Vagina (tissue), 2 donors: Measurements from ENCODE around the gene ZNF771. TPM values are rescaled to one million over a fixed set of nuclear protein-coding genes. Genes with fewer than 3 reads are reported as not detected.
A peak's percentile ranks its signal among the peaks of the same experiment; 100 is the strongest.

ENCODE experiments used
- DNase-seq, 2 donors: peaks; one replicate each; pipeline ENCODE4 v3.0.0-alpha.2; 2017; ENCODE audit errors: extremely low spot score in 2 of 2
- H3K27ac ChIP-seq: fragments of 200-600 bp; sonication (generic); one replicate; pipeline ENCODE4 v1.5.1; 2019
- H3K27me3 ChIP-seq: fragments of 200-600 bp; sonication (generic); one replicate; pipeline ENCODE4 v1.5.1; 2019
- H3K36me3 ChIP-seq, 2 donors: fragments of 200-600 bp; sonication (generic); one replicate each; pipeline ENCODE4 v1.5.1; 2017 to 2019
- H3K4me1 ChIP-seq: fragments of 200-600 bp; sonication (generic); one replicate; pipeline ENCODE4 v1.5.1; 2019
- H3K4me3 ChIP-seq, 2 donors: fragments of 200-600 bp; sonication (generic); 1 replicate in 1 of 2; 2 replicates in 1 of 2; pipeline ENCODE4 v1.5.1; 2016 to 2019
- H3K9me3 ChIP-seq: fragments of 200-600 bp; sonication (generic); one replicate; pipeline ENCODE4 v1.5.1; 2019
- POLR2A ChIP-seq, 2 donors: fragments of 450-650 bp; IDR thresholded peaks; one replicate each; pipeline ENCODE4 v1.6.1; 2017; ENCODE audit warnings: antibody characterized with exemption in 2 of 2, mild to moderate bottlenecking in 2 of 2, moderate library complexity in 2 of 2
- POLR2AphosphoS5 ChIP-seq, 2 donors: sonication (generic); formaldehyde crosslinking; IDR thresholded peaks; one replicate each; pipeline ENCODE4 v1.9.0; 2017; ENCODE audit warnings: antibody characterized with exemption in 2 of 2, mild to moderate bottlenecking in 2 of 2, low read depth in 1 of 2; ENCODE audit not compliant: insufficient read depth in 1 of 2
- intact Hi-C: fragments of 100-400 bp; cut with DNase I; formaldehyde crosslinking; loops from one replicate; pipeline ENCODE4 v1.15.1; 2023
- total RNA-seq: library from RNA; depleted of rRNA; stranded (reverse); fragments of >200 nt; gene quantifications from one replicate; pipeline ENCODE4 v1.2.3, GENCODE V29; 2016
- TF ChIP-seq, protein P1 (sequence below), 3 experiments: fragments of 450-650 bp in 2 of 3; fragments of 200-600 bp in 1 of 3; sonication (generic) in 1 of 3; IDR thresholded peaks; one replicate each; pipeline ENCODE4 v1.5.1; 2017 to 2019; ENCODE audit warnings: antibody characterized with exemption in 3 of 3, mild to moderate bottlenecking in 2 of 3, moderate library complexity in 2 of 3

ZNF771 gene
- total RNA-seq, 1 donor from 2014 or later = 42.7 TPM

DNA sequence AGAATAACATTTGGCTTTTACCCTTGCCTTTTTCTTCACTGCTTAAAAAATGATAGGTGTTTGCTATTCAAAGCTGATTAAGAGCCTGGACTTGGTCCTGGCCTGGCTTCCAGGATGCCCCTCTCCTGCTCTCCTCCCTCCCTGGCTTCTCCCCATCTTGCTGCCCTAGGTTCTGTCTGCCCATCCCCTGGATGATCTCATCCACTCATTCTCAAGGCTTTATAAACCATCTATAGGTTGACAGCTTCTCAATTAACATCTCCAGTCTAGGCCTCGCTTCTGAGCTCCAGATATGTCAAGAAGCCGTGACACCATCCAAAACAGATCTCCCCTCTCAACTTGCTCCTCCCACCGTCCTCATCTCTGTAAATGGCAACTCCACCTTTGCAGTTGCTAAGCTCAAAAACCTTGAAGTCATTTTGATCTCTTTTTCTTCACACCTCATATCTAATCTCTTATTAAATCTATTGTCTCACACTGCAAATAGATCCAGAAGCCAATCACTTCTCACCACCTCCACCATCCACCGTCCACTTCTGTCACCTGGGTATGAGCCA lies 8.7 kb downstream of the ZNF771 start:
- Histone ChIP-seq H3K27me3 (no peaks in the 10 kb centered on the region), H3K4me1 (peaks cover 14% of the 10 kb centered on the region), H3K4me3 (no peak overlapping the region), H3K36me3 (peaks cover 0 to 2% of the 10 kb centered on the region in 2 donors), H3K27ac (no peak overlapping the region), H3K9me3 (no peaks in the 10 kb centered on the region)
- intact Hi-C loops = no loop called here
- no peak for DNase-seq
- no peak for TF ChIP-seq POLR2A (IDR thresholded peaks at IDR 0.05)
- TF ChIP-seq, protein P1, sequence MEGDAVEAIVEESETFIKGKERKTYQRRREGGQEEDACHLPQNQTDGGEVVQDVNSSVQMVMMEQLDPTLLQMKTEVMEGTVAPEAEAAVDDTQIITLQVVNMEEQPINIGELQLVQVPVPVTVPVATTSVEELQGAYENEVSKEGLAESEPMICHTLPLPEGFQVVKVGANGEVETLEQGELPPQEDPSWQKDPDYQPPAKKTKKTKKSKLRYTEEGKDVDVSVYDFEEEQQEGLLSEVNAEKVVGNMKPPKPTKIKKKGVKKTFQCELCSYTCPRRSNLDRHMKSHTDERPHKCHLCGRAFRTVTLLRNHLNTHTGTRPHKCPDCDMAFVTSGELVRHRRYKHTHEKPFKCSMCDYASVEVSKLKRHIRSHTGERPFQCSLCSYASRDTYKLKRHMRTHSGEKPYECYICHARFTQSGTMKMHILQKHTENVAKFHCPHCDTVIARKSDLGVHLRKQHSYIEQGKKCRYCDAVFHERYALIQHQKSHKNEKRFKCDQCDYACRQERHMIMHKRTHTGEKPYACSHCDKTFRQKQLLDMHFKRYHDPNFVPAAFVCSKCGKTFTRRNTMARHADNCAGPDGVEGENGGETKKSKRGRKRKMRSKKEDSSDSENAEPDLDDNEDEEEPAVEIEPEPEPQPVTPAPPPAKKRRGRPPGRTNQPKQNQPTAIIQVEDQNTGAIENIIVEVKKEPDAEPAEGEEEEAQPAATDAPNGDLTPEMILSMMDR (IDR thresholded peaks at IDR 0.05) = no peak

DNA sequence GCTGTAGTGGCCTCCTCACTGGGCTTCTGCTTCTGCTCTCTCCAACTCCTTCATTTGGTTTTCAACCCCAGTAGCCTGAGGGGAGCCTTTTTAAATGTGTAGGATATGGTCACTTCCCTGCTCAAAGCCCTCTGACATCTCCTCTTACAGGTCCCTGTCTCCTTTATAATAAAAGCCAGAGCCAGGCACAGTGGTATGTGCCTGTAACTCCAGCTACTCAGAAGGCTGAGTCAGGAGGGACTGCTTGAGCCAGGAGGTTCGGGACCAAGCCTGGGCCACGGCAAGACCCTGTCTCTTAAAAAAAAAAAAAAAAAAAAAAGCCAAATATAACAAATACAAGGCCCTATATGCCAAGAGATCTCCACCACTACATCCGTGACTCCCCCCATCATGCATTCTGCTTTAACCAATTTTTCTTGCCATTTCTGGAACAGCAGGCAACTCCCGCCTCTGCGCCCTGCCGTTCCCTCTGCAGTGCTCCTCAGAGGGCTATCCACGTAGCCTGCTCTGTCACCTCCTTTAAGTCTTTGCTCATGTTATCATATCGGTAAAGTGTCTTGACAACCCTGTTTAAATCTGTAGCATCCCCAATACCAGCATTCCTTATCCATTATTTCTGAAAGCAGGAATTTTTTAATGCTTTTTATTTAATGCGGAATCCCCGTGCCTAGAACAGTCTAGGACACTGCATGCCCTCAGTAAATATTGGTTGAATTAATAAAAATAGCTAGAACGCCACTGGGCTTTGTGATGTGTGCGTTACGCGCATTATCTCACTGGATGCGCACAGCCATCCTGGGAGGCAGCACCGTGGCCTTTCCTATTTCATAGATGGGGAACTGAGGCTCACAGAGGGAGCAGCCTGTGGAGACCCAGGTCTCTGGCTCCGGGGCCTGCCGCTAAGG lies 9.5 kb downstream of the ZNF771 start:
- TF ChIP-seq POLR2A (IDR thresholded peaks at IDR 0.05) (no peak), POLR2AphosphoS5 (IDR thresholded peaks at IDR 0.05; ENCODE audit: insufficient read depth in 1 of 2, low read depth in 1 of 2) (no peak)
- TF ChIP-seq, protein P1 (IDR thresholded peaks at IDR 0.05) = no peak
- no peaks in the 10 kb centered on the region for H3K27me3 ChIP-seq

DNA sequence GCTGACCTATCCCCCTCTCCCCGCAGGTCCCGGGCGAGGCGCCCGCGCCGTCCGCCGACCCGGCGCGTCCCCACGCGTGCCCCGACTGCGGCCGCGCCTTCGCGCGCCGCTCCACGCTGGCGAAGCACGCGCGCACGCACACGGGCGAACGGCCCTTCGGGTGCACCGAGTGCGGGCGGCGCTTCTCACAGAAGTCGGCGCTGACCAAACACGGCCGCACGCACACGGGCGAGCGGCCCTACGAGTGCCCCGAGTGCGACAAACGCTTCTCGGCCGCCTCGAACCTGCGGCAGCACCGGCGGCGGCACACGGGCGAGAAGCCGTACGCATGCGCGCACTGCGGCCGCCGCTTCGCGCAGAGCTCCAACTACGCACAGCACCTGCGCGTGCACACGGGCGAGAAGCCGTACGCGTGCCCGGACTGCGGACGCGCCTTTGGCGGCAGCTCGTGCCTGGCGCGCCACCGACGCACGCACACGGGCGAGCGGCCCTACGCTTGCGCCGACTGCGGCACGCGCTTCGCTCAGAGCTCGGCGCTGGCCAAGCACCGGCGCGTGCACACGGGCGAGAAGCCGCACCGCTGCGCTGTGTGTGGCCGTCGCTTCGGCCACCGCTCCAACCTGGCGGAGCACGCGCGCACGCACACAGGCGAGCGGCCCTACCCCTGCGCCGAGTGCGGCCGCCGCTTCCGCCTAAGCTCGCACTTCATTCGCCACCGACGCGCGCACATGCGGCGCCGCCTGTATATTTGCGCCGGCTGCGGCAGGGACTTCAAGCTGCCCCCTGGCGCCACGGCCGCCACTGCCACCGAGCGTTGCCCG lies 10.3 kb downstream of the ZNF771 start:
- TF ChIP-seq POLR2AphosphoS5 (IDR thresholded peaks at IDR 0.05; ENCODE audit: insufficient read depth in 1 of 2, low read depth in 1 of 2) = peak in 1 of 2 donors; percentile 17
- TF ChIP-seq, protein P1 (IDR thresholded peaks at IDR 0.05) = no peak
- Histone ChIP-seq H3K27me3 (no peaks in the 10 kb centered on the region), H3K27ac (peak overlapping the region; percentile 68), H3K4me3 (peak overlapping the region; percentile 47 to 88), H3K4me1 (peaks cover 14% of the 10 kb centered on the region), H3K9me3 (no peaks in the 10 kb centered on the region), H3K36me3 (peaks cover 0 to 10% of the 10 kb centered on the region in 2 donors)
- DNase-seq = no peak
- intact Hi-C loops = no loop called here

More for the DNA sequence above, 9.5 kb downstream of the ZNF771 start:
- Histone ChIP-seq H3K36me3 (peaks cover 0 to 2% of the 10 kb centered on the region in 2 donors), H3K4me1 (peaks cover 14% of the 10 kb centered on the region), H3K4me3 (peak overlapping the region; percentile 47 to 88), H3K27ac (peak overlapping the region; percentile 68), H3K9me3 (no peaks in the 10 kb centered on the region)
- intact Hi-C loops = no loop called here
- DNase-seq = no peak

DNA sequence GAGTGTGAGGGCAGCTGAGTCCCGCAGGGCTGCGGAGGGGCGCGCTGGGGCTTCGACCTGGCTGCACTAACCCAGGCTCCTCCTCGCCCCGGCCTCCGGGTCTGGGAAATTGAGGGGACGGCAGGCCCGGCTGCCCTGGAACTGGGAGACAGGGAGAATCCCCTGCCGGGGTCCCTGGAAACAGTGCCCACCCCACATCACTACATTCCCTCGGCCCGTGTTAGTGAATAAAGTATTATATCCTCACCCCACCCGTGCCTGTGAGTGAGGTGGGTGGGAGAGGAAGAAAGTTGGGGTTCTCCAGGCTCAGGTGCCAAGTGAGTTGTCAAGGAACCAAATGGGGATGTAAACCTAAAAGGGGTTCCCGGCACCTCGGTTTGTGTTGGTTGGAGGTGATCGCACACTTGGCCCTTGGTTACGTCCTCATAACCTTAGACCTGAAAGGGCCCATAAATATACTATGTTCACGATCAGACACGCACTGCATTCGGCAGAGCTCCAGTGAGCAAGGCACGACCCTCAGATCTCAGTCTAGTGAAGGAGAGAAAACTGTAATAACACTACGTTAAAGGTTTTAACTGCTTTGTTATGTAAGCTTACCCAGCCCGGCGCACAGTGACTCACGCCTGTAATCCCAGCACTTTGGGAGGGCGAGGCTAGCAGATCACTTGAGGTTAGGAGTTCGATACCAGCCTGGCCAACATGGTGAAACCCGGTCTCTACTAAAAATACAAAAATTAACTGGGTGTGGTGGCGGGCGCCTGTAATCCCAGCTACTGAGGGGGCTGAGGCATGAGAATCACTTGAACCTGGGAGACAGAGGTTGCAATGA lies 11.2 kb downstream of the ZNF771 start:
- intact Hi-C loops = no loop called here
- Histone ChIP-seq H3K36me3 (peaks cover 0 to 16% of the 10 kb centered on the region in 2 donors), H3K27me3 (no peaks in the 10 kb centered on the region), H3K9me3 (no peaks in the 10 kb centered on the region), H3K27ac (peak overlapping the region; percentile 68), H3K4me3 (peak overlapping the region; percentile 47 to 88), H3K4me1 (peaks cover 14% of the 10 kb centered on the region)
- no peak for DNase-seq
- TF ChIP-seq POLR2AphosphoS5 (IDR thresholded peaks at IDR 0.05; ENCODE audit: insufficient read depth in 1 of 2, low read depth in 1 of 2) = no peak
- no peak for TF ChIP-seq POLR2A (IDR thresholded peaks at IDR 0.05)
